Superior temporal gyrus (tissue), 1 donor: ENCODE data around the gene PLEKHA5.
"Not testable (repeated sequence)": the region's sequence is repeated elsewhere in the genome, so short reads cannot be mapped to it uniquely, and the experiment has no call there.

ENCODE experiments used
- DNase-seq: peaks from one replicate; pipeline ENCODE4 v3.0.0-alpha.2; 2016; ENCODE audit errors: extremely low spot score

Gene PLEKHA5

DNA sequence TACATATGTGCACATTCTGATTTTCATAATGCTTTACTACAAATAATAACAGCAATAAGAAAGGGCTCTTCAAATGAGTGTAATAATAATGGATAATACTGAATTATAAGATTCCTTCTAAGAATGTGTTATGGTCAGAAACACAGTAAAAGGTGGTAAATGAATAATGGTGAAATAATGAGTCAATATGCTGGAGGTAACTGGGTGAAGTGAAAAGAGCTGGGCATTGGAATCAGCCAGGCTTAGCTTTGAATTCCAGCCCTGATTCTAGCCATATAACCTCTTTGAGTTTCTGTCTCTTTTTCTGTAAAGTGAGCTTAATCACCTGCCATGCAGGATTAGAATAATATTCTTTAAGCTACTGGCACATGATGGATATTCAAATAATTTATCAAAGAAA is 39.1 kb downstream of the PLEKHA5 start:
- DNase-seq = no peak

DNA sequence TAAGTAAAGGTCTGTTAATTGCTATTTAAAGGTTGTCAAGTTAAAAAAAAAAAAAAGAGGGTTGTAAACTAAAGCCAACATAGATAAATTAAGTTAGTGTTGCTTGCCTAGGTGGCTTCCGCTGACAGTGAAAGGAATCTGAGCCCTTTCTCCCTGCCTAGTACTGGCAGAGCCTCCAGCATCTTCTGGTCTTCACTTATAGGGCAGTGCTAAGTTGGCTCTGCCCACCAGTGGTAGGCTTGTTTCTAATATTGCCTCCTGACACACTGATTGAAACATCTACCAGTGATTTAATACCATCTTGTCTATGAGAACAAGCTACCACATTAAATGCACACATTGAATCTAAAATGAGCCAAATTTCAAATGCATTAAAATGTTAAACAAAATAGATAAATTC is 39.7 kb downstream of the PLEKHA5 start:
- DNase-seq = no peak

DNA sequence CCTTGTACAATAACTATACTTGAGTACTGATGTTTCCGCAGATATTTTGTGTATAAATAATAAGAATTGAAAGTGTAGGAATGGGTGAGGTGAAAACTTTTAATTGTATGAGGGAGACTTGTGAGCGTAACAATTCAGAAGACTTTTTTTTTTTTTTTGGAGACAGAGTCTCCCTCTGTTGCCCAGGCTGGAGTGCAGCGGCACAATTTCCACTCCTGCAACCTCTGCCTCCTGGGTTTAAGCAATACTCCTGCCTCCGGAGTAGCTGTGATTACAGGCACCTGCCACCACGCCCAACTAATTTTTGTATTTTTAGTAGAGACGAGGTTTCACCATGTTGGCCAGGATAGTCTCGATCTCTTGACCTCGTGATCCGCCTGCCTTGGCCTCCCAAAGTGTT is 40.8 kb downstream of the PLEKHA5 start:
- not testable (repeated sequence) for DNase-seq

DNA sequence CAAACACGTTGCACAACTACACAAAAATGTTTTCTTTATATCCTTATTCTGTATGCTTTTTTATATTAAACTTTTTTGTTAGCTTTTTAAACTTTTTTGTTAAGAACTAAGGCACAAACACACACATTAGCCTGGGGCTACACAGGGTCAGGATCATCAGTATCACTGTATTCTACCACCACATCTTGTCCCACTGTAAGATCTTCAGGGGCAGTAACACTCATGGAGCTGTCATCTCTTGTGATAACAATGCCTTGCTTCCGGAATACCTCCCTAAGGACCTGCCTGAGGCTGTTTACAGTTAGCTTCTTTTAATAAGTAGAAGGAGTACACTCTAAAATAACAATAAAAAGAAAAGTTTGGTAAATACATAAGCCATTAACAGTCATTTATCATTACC is 42.2 kb downstream of the PLEKHA5 start:
- DNase-seq = no peak

DNA sequence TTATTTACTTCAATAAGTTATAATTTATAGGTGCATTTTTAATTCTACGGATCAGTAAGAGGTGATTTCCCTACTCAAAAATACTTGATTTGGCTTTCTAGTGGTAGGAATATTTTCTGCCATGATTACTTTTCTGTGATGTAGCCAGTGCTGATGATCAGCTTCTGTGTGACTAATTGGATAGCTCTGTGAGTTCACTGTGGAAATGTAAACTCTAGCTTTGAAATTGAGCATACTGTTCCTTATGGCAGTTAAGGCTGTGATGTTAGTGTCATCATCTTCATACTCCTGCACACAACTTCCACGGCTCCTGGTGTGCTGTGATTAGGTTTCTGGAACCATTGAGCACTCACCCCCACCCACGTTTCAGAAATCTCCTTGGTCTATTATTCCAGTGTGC is 48.2 kb downstream of the PLEKHA5 start:
- DNase-seq = no peak

DNA sequence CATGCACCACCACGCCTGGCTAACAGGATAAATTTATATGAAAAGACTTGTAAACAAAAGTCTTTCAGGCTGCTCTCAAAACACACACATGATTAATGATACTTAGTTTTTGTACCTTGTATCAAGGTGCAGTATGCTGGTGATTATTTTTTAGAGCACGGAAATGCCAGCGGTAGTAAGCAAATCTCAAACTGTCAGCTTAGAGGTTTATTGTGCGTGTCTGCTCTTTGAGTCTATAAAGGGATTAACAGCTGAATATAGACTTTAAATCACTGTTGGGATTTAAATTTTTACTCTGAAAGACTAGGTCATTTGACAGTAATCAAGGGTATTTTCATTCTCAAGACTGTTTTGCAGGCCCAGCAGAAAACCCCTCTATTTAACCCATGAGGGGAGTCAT is 50.5 kb downstream of the PLEKHA5 start:
- no peak for DNase-seq

DNA sequence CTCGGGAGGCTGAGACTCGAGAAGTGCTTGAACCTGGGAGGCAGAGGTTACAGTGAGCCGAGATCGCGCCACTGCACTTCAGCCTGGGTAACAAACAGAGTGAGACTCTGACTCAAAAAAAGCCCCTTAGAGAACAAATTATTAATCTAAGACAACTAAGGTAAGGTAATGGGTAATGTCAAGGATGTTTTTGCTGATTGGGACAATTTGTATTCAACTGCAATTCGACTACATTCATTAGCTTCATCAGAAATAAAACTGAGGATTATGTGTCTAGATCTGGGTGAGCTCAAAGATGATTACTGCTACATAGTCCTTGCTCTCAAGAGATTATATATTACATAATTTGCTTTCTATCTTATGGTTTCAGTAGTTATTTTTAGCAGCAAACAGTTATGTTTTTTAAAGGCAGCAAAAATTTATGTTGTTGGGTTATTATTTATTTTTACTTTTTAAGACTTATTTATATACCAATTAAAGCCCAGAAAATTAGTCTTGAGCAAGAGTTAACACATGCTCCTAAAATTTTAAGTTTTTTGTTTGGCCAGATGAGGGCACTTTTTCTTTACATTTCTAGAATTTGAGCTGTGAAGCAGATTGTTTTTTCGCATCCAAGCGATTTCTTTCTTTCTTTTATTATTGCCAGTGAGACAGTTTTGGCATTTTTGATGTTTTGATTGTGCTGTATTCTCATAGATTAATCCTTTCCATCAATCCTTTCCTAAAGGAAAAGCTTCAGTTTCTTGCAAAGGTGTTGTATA is 52.3 kb downstream of the PLEKHA5 start:
- DNase-seq = peak; percentile 74

DNA sequence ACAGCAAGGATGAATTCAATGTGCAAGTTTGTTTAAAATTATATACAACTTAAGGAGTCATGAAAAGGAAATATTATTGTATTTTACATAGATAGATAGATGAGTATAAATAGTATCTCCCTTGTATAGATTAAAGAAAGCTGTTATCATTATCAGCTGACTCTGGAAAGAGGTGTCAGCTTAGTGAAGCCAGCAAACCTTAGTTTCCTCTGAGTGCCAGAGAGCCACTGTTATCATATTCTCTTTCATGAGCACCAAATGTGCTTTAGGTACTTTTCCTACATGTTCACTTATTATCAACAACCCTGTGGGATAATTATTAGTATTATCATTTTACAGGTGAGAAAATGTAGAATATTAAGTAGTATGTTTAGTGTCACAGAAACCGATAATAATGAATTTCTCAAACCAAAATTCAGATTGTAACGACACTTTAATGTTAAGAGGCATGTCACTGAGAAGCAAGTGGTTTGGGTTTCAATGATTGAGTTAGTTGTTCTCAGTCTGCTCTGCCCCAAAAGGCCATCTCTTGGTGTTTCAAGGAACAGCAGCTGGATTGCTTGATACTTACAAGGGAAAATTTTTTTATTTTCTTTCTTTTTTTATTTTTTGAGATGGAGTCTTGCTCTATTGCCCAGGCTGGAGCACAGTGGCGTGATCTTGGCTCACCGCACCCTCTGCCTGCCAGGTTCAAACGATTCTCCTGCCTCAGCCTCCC is 53.7 kb downstream of the PLEKHA5 start:
- DNase-seq = no peak

DNA sequence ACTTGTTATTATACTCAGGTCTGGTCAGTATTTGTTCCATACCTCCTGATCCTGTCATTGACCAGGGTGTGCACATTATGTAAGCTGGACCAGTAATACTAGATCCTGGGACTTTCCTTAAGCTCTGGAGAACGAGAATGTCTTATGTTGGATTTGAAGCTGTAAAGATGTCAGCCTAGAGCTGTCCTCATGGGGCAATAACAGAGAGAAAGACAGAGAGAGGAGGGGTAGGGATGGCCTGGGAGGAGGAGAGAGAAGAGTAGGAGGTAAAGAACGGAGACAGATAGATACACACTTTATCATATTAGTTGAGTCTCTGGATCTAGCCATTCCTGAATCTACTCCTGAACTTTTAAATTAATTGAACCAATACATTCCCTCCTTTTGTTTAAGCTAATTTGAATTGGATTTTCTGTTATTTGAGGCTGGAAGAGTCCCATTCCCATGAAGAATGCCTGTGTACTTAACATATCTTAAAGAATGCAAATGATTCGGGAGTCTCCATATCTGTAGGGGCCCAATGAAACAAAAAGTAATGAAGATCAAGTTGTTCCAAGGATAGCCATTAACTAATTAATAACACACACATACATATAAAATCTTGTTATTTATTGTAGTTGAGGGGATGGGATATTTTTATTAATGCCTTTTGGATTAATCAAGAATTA is 55.9 kb downstream of the PLEKHA5 start:
- DNase-seq = no peak

DNA sequence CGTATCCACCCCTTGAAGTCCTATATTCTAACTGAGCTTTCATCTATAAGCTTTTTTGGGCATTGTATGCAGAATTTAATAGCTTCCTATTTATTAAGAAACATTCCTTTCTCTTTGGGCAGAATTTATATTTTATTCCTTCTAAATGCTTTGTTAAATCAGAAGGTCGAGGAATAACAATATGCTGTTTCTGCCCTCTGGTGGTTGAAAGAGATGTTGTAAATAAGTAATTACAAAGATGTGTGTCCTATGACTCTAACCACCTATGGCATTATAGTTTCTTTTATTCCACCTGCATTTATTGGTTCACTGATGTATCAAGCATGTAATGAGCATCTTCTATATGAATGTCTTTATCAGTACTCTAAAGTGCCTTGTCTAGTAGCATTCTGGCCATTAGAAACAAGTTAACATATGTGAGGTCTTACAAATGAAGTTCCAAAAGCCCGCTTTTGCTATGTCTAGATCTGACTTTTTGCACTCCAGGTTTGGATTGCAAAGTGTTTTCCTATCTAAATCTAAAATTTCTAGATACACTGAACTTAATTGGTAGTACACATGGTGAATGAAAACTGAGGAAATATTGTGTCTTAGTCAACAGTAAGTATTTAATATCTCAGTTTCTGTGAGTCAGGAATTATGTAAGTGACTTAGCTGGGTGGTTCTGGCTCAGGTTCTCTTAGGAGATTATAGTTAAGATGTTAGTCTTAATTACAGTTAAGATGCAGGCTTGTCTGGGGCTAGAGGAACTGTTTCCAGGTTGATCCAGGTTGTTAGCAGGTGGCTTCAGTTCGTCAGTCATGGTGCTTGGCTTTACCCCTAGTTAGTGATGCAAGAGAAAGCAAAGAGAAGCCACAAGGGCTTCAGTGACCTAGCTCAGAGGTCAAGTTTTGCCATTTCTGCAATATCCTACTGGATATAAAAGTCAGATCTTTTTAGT is 57.5 kb downstream of the PLEKHA5 start:
- DNase-seq = peak; percentile 88

DNA sequence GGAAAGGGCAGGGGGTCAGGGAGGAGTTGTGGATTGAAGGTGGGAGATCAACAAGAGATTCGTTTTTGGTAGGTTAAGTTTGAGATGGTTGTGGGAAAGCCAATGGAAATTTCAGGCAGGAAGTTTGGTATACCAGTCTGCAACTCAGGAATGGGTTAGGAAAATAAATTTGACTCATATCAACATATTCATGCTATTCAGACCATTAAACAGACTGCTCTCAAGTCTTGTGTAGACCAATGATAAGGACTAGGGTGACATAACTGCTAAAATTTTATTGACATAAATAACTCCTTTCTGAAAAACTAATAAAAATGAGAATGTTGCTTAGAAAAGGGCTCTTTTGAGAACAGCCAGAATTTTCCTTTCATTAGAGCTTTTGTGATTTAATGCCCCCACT is 60.0 kb downstream of the PLEKHA5 start:
- no peak for DNase-seq

DNA sequence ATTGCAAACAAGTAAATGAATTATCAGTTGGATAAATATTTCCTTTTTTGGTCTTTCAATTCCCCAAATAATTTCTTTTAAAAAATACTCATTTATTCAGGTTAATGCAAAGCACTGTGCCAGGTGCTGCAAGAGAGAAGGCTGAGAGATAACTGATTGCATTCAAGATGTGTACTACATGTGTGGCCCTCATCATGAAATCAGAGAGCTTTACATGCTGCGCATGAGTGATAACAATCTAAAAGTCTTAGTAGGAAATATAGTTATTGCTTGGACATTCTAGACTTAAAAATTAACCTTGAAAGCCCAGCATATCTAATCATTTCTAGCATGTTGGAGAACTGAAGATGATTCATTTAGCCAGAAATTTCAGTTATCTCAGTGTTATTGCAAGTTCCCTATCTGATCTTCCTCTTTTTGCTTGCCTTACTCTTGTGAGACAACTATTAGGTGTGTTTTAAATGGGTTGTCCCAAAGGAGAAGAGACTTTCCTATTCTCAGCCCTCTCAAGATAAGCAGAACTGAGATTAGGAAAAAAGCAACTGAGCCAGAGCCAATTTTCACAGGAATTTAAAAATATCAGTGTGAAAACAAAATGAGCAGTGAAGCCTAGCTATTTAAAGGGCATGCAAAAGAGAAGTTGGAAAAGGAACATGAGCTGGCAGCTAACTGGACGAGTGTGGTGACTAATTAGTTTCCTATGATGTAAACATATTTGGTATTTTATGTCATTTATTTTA is 60.9 kb downstream of the PLEKHA5 start:
- peak; percentile 81 for DNase-seq

DNA sequence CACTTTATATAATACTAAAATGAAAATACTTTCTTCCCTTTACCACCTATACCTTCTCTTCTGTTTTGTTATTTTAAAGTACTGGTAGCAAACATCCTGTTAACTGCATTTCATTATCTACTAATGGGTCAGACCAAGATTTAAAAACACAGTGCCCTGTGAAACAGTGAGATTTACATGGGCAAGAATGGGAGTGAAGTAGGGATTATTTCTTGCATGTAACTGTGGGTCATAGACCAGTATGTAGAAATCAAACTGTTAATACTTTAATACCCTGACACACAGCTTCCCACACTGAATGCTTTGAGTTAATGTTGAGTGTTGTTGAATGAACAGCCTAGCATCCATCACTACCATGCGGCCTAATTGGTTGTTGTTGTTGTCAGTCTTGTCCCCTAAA is 61.6 kb downstream of the PLEKHA5 start:
- no peak for DNase-seq

DNA sequence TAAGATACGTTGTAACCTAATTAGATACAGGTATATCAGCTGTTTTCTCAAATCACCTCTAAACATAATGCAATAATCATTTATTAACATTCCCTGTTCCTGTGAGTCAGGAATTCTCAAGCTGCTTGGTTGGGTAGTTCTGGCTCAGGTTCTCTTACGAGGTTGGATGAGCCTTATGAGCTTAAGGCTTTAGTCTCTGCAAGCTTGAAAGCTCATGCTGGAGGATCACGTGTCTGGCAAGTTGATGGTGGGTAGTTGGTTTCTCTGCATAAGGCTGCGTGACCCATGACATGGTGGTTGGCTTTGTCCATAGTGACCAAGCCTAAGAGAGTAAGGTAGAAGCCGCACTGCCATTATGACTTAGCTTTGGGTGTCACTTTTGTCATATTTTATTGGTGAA is 62.0 kb downstream of the PLEKHA5 start:
- DNase-seq = no peak

DNA sequence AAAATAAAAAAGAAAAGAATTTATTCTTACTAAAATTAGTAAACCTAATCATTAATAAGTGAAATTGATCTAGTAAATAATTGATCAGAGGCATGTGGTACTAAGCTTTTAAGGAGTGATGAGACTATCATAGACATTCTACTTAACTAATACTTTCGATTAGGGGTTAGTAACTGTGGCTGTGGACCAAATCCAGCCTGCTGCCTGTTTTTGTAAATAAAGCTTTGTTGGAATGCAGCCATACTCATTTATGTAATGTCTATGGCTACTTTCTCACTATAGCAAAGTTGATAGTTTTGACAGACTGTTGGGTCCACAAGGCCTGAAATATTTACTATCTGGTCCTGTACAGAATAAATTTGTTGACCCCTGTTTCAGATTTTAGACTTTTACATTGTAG is 63.2 kb downstream of the PLEKHA5 start:
- DNase-seq = no peak

DNA sequence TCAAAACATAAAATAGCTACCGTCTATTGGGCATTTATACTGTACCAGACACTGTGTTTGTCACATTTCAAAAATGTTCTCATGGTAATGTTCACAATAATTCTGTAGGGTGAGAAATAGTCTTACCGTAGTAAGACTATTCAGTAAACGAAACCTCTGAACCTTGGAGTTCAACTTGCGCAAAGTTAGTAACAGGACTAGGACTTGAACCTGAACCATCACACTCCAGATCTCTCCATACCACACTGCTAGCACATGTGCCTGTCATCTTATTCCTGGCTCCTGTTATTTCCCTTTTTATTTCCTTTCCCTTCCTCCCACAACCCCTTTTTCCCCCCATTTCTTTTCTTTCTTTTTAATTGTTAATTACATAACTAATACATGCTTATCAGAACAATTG is 65.4 kb downstream of the PLEKHA5 start:
- no peak for DNase-seq

DNA sequence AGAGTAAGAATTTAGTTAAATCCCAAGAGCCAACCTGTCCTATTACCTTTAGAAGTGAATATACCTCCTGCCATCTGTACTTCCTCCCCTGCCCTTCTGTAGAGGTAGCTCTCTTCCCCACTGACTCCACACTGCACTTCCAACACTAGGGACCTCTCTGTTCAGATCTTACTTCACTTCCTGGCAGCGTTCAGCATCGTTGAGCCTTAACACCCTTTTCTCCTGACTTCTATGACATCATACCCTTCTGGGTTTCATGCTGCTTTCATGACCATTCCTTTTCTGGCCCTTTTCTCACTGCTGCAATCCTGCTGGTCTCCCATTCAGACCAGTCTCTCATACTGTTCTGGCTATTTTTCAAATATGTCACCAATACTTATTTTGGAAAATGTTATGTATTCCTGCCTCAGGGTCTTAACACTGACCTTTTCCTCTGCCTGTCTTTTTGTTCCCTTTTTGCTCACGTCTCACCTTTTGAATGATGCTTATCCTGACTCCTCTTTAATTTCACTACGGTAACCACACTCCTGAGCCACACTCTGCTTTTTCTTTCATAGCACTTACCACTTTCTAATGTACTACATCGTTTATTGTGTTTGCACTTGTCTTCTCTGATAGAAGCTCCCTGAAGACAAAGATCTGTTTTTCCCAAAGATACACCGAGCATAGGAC is 67.6 kb downstream of the PLEKHA5 start:
- DNase-seq = no peak

DNA sequence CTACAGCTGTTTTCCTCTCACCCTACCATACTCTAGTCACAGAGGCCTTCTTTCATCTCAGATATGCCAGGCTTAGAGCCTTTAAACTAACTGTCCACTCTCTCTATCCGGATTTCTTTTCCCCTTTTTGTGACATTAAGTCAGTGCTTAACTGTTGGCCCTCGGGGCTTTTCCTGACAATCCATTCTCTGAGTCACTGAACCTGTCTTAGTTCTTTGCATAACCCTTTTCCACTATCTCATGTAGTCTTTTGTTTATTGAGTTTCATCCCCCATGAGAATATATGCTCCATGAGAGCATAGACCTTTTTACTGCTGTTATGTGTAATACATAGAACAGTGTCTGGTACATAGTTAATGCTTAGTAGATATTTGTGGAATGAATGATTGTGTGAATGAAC is 68.7 kb downstream of the PLEKHA5 start:
- no peak for DNase-seq

DNA sequence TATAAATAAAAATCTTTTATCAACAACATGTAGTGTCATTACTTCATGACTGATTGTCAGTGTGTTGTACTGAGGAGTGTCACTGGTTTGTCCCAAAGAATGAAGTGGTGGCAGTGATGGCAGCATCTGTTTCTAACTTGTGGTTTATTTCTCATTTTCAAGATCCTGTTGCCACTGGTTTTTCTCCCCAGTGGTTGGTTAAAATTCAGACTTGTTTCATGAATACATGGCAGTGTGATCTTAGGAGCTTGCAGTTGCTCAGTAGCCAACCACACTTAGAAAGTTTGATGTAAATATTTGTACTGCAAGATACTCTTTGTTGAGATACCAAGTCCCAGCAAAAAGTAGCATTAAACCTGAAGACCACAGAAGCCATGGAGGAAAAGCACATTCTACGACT is 69.8 kb downstream of the PLEKHA5 start:
- DNase-seq = no peak

DNA sequence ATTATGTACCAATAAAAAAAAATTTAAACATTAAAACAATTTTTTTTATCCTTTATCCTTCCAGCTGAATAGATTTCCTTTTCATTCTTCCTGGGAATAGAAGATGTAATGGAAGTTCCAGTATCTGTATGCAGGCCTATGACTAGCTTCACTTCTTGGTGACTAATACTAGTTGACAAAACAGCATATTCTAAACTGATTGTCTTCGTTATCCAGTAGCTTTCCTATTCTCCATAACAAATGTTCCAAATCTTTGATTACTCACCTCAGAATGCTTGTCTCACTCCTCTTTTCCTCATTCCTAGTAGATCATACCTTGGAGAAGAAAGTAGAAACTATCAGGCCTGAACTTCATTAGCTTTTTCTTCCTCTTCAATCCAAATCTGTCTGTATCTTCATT is 70.7 kb downstream of the PLEKHA5 start:
- DNase-seq = no peak

DNA sequence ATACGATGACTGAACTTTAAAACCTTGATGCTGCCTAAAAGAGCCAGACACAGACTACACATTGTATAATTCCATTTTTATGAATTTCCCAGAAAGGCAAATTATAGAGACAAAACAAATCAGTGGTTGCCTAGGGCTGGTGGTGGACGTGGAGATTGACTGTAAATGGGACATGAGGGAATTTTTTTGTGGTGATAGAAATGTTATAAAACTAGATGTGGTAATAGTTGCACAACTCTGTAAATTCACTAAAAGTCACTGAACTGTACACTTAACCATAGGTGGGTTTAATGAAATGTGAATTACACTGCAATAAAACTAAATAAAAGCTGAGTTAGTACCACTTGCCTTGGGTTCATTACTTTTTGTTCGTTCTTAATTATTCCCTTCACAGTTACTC is 72.1 kb downstream of the PLEKHA5 start:
- no peak for DNase-seq
